SK-N-SH (cell line): ENCODE data around the gene TGFB3. TPM values are rescaled to one million over a fixed set of nuclear protein-coding genes. Genes with fewer than 3 reads are reported as not detected.

Experiments
- CTCF ChIA-PET: fragments of 300-600, 350-600 bp; formaldehyde crosslinking; extraction: SDS; loops from one replicate; lab custom pipeline; 2021; lab: Yijun Ruan, JAX
- POLR2A ChIA-PET: fragments of 350-600 bp; sonication (Branson Sonifier 250); formaldehyde crosslinking; extraction: SDS; loops from one replicate; lab custom pipeline; 2020; ENCODE audit warnings: antibody characterized with exemption, inconsistent platforms; lab: Yijun Ruan, JAX
- DNase-seq: peaks from one replicate; pipeline ENCODE4 v3.0.0; 2012
- H2AFZ ChIP-seq: fragments of 200-600 bp; sonication (generic); 2 replicates; pipeline ENCODE4 v1.8.1; 2016; ENCODE audit warnings: antibody characterized with exemption, mild to moderate bottlenecking, low read depth
- H3F3A ChIP-seq: fragments of 200-600 bp; sonication (generic); replicated peaks from 2 replicates; pipeline ENCODE3; 2016; ENCODE audit warnings: antibody characterized with exemption, mild to moderate bottlenecking; ENCODE audit not compliant: insufficient read depth
- H3K27ac ChIP-seq, 2 experiments: fragments of 200-500 bp in 1 of 2; fragments of 200-600 bp in 1 of 2; sonication (Bioruptor generic) in 1 of 2; sonication (generic), shearing (Covaris generic) in 1 of 2; 2 replicates each; pipeline versions ENCODE4 v1.5.1 to v1.6.1; 2014 to 2016; ENCODE audit warnings: low read depth in 2 of 2, inconsistent platforms in 1 of 2, low read length in 1 of 2, mild to moderate bottlenecking in 1 of 2, mixed read lengths in 1 of 2
- H3K27me3 ChIP-seq: fragments of 200-600 bp; sonication (generic), shearing (Covaris generic); 2 replicates; pipeline ENCODE4 v1.6.1; 2016; ENCODE audit warnings: mixed run types; ENCODE audit not compliant: insufficient read depth
- H3K36me3 ChIP-seq, 2 experiments: fragments of 200-500 bp in 1 of 2; fragments of 200-600 bp in 1 of 2; sonication (Bioruptor generic) in 1 of 2; sonication (generic) in 1 of 2; replicated peaks in 1 of 2; 2 replicates each; pipeline versions ENCODE3 to v1.5.1; 2014 to 2016; ENCODE audit warnings: low read length in 1 of 2, mild to moderate bottlenecking in 1 of 2; ENCODE audit not compliant: insufficient read depth in 2 of 2, control insufficient read depth in 1 of 2
- H3K4me1 ChIP-seq, 2 experiments: fragments of 200-500 bp in 1 of 2; fragments of 200-600 bp in 1 of 2; sonication (Bioruptor generic) in 1 of 2; sonication (generic), shearing (Covaris generic) in 1 of 2; 2 replicates each; pipeline versions ENCODE4 v1.5.1 to v1.6.1; 2014 to 2016; ENCODE audit warnings: low read depth in 1 of 2, low read length in 1 of 2, mixed run types in 1 of 2; ENCODE audit not compliant: insufficient read depth in 2 of 2, control insufficient read depth in 1 of 2
- H3K4me2 ChIP-seq: fragments of 200-600 bp; sonication (generic), shearing (Covaris generic); 2 replicates; pipeline ENCODE4 v1.6.1; 2017; ENCODE audit warnings: mixed run types
- H3K4me3 ChIP-seq, 2 experiments: fragments of 200-500 bp in 1 of 2; fragments of 200-600 bp in 1 of 2; sonication (Bioruptor generic) in 1 of 2; sonication (generic), shearing (Covaris generic) in 1 of 2; 2 replicates each; pipeline versions ENCODE4 v1.5.1 to v1.8.1; 2014 to 2016; ENCODE audit warnings: low read depth in 2 of 2, inconsistent platforms in 1 of 2, low read length in 1 of 2, mild to moderate bottlenecking in 1 of 2, mixed read lengths in 1 of 2, moderate library complexity in 1 of 2
- H3K79me2 ChIP-seq: fragments of 200-600 bp; sonication (generic); 2 replicates; pipeline ENCODE4 v1.8.1; 2017; ENCODE audit warnings: mild to moderate bottlenecking; ENCODE audit not compliant: insufficient read depth
- H3K9ac ChIP-seq: fragments of 200-600 bp; sonication (generic); 2 replicates; pipeline ENCODE4 v1.6.1; 2017; ENCODE audit warnings: mixed run types
- H3K9me2 ChIP-seq: fragments of 200-600 bp; sonication (generic); 2 replicates; pipeline ENCODE4 v1.6.1; 2017; ENCODE audit warnings: mixed run types
- H3K9me3 ChIP-seq: fragments of 200-600 bp; sonication (generic); 2 replicates; pipeline ENCODE4 v1.6.1; 2017; ENCODE audit warnings: mixed run types, mild to moderate bottlenecking, moderate library complexity
- H4K20me1 ChIP-seq: fragments of 200-600 bp; sonication (generic); 2 replicates; pipeline ENCODE4 v1.6.1; 2017; ENCODE audit warnings: mild to moderate bottlenecking, mixed run types; ENCODE audit not compliant: insufficient read depth
- CTCF ChIP-seq: fragments of 200-600 bp; sonication (generic); IDR thresholded peaks from 2 replicates; pipeline ENCODE4 v1.6.1; 2017; ENCODE audit warnings: antibody characterized with exemption, mild to moderate bottlenecking, moderate library complexity
- ELF1 ChIP-seq: IDR thresholded peaks from 2 replicates; pipeline ENCODE4 v1.4.0; 2012
- EP300 ChIP-seq, 2 experiments: IDR thresholded peaks; 2 replicates each; pipeline versions ENCODE4 v1.4.0 to v1.6.1; 2012; ENCODE audit warnings: borderline replicate concordance in 1 of 2, low read depth in 1 of 2, low read length in 1 of 2
- EZH2phosphoT487 ChIP-seq: fragments of 200-600 bp; sonication (generic); IDR thresholded peaks from 2 replicates; pipeline ENCODE4 v1.6.1; 2017; ENCODE audit warnings: low read depth, mixed run types, mild to moderate bottlenecking, antibody characterized with exemption, moderate library complexity, borderline replicate concordance
- FOSL2 ChIP-seq: IDR thresholded peaks from 2 replicates; pipeline ENCODE4 v1.4.0; 2012; ENCODE audit warnings: low read depth, mild to moderate bottlenecking, moderate library complexity, borderline replicate concordance
- FOXJ3 ChIP-seq: sonication (generic); formaldehyde crosslinking; IDR thresholded peaks from 2 replicates; pipeline ENCODE4 v1.5.1; 2020; ENCODE audit warnings: mild to moderate bottlenecking, missing genetic modification reagents
- GABPA ChIP-seq: IDR thresholded peaks from 2 replicates; pipeline ENCODE4 v1.4.0; 2012; ENCODE audit warnings: low read depth, mild to moderate bottlenecking
- GATA2 ChIP-seq: sonication (generic); formaldehyde crosslinking; IDR thresholded peaks from 2 replicates; pipeline ENCODE4 v1.5.0; 2020; ENCODE audit warnings: mild to moderate bottlenecking, missing genetic modification reagents
- IRF3 ChIP-seq: fragments of 150-350 bp; IDR thresholded peaks from 2 replicates; pipeline ENCODE4 v1.6.1; 2016; ENCODE audit warnings: mild to moderate bottlenecking, low read depth, low read length
- JUND ChIP-seq: IDR thresholded peaks from 2 replicates; pipeline ENCODE4 v1.4.0; 2012
- MAX ChIP-seq: IDR thresholded peaks from 2 replicates; pipeline ENCODE4 v1.4.0; 2012; ENCODE audit warnings: low read depth
- MEF2A ChIP-seq: IDR thresholded peaks from 2 replicates; pipeline ENCODE4 v1.4.0; 2012; ENCODE audit warnings: low read depth, borderline replicate concordance
- MXI1 ChIP-seq: IDR thresholded peaks from 2 replicates; pipeline ENCODE4 v1.6.1; 2012; ENCODE audit warnings: mild to moderate bottlenecking, low read depth, low read length, improper control_type of control experiment
- NFIC ChIP-seq: IDR thresholded peaks from 2 replicates; pipeline ENCODE4 v1.4.0; 2012; ENCODE audit warnings: borderline replicate concordance
- RAD21 ChIP-seq: IDR thresholded peaks from 2 replicates; pipeline ENCODE4 v1.6.1; 2012; ENCODE audit warnings: mild to moderate bottlenecking, low read length
- RFX5 ChIP-seq: IDR thresholded peaks from 2 replicates; pipeline ENCODE4 v1.6.1; 2012; ENCODE audit warnings: mild to moderate bottlenecking, improper control_type of control experiment, low read length
- RXRA ChIP-seq: IDR thresholded peaks from 2 replicates; pipeline ENCODE4 v1.4.0; 2012; ENCODE audit warnings: low read depth, mild to moderate bottlenecking, borderline replicate concordance
- SIN3A ChIP-seq: IDR thresholded peaks from 2 replicates; pipeline ENCODE4 v1.6.1; 2012; ENCODE audit warnings: low read depth, mild to moderate bottlenecking, low read length, moderate library complexity, borderline replicate concordance
- SMC3 ChIP-seq: IDR thresholded peaks from 2 replicates; pipeline ENCODE4 v1.6.1; 2012; ENCODE audit warnings: low read depth, low read length, improper control_type of control experiment
- TAF1 ChIP-seq: IDR thresholded peaks from 2 replicates; pipeline ENCODE4 v1.6.1; 2012; ENCODE audit warnings: low read depth, mild to moderate bottlenecking, low read length, moderate library complexity, borderline replicate concordance
- TEAD4 ChIP-seq: IDR thresholded peaks from 2 replicates; pipeline ENCODE4 v1.4.0; 2012; ENCODE audit warnings: mild to moderate bottlenecking, borderline replicate concordance; ENCODE audit not compliant: insufficient read depth
- YY1 ChIP-seq: IDR thresholded peaks from 2 replicates; pipeline ENCODE4 v1.4.0; 2012; ENCODE audit warnings: low read depth, mild to moderate bottlenecking
- ZBTB33 ChIP-seq: IDR thresholded peaks from 2 replicates; pipeline ENCODE4 v1.4.0; 2012; ENCODE audit warnings: low read depth, borderline replicate concordance
- WGBS: methylation state at CpG from one replicate; pipeline ENCODE4 v1.1.6; 2017; ENCODE audit warnings: low lambda C conversion rate; 5-methylcytosine and 5-hydroxymethylcytosine counted together
- polyA plus RNA-seq, 3 experiments: library from polyadenylated mRNA; depleted of rRNA; stranded (reverse); fragments of >200 nt; gene quantifications; 2 replicates each; pipeline ENCODE4 v1.2.3, GENCODE V29; 2012
- TF ChIP-seq, protein P1 (sequence below): IDR thresholded peaks from 2 replicates; pipeline ENCODE4; 2012

Gene TGFB3
- polyA plus RNA-seq, 1 of the 3 experiments (the other 2 are of a cell fraction), result 7.6 TPM

GRCh38 chr14:75941030-75941429 is 40.8 kb downstream of the TGFB3 start:
- WGBS, result 75% methylated on average over 2 of the region's 4 CpGs
- ChIA-PET POLR2A (no interaction called here), CTCF (interaction anchor here (1.3 to 4.3 kb wide), 3 partner anchors 29 to 38 kb away, joined by 3 to 17 read pairs (median 4); no protein-coding TSS in a partner anchor)
- no peak for TF ChIP-seq ELF1
- no peak for TF ChIP-seq YY1
- TF ChIP-seq SMC3, result no peak
- TF ChIP-seq FOXJ3 (CRISPR knock-in tag), result no peak
- no peak for TF ChIP-seq CTCF
- no peak for TF ChIP-seq RAD21
- no peak for TF ChIP-seq IRF3
- TF ChIP-seq MXI1, result no peak
- TF ChIP-seq FOSL2, result no peak
- TF ChIP-seq SIN3A, result no peak
- TF ChIP-seq NFIC, result no peak
- TF ChIP-seq ZBTB33, result no peak
- H3K27ac ChIP-seq, result no peak overlapping the region
- no peaks in the 10 kb centered on the region for H3K27me3 ChIP-seq
- peaks cover 0 to 6% of the 10 kb centered on the region in 2 experiments for H3K36me3 ChIP-seq
- no peak overlapping the region for H3K9ac ChIP-seq
- DNase-seq, result no peak
- no peak overlapping the region for H3K4me3 ChIP-seq
- no peak overlapping the region for H3K4me2 ChIP-seq
- peaks cover 3 to 4% of the 10 kb centered on the region in 2 experiments; a peak in 1 of 4 replicates for H3K4me1 ChIP-seq
- H3F3A ChIP-seq, result no peaks in the 10 kb centered on the region
- no peaks in the 10 kb centered on the region for H3K9me3 ChIP-seq
- H3K9me2 ChIP-seq, result no peaks in the 10 kb centered on the region
- H3K79me2 ChIP-seq, result no peaks in the 10 kb centered on the region
- H4K20me1 ChIP-seq, result no peaks in the 10 kb centered on the region
- no peak overlapping the region for H2AFZ ChIP-seq

- no peak overlapping the region for H3K27ac ChIP-seq
- H3K4me2 ChIP-seq, result no peak overlapping the region
- 78% methylated on average over 1 of the region's 1 CpG for WGBS
- H3K79me2 ChIP-seq, result no peaks in the 10 kb centered on the region
- TF ChIP-seq EZH2phosphoT487 (no peak), SMC3 (no peak), NFIC (no peak), ELF1 (no peak), JUND (no peak), TEAD4 (no peak), RXRA (no peak), MAX (no peak), MEF2A (no peak), GABPA (no peak), EP300 (IDR thresholded peaks at IDR 0.05; ENCODE audit: borderline replicate concordance in 1 of 2, low read depth in 1 of 2, low read length in 1 of 2) (no peak), GATA2 (CRISPR knock-in tag) (no peak), RFX5 (no peak), RAD21 (no peak), TAF1 (no peak)
- TF ChIP-seq, protein P1, sequence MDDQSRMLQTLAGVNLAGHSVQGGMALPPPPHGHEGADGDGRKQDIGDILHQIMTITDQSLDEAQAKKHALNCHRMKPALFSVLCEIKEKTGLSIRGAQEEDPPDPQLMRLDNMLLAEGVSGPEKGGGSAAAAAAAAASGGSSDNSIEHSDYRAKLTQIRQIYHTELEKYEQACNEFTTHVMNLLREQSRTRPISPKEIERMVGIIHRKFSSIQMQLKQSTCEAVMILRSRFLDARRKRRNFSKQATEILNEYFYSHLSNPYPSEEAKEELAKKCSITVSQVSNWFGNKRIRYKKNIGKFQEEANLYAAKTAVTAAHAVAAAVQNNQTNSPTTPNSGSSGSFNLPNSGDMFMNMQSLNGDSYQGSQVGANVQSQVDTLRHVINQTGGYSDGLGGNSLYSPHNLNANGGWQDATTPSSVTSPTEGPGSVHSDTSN, result no peak
- no peaks in the 10 kb centered on the region for H3K36me3 ChIP-seq
- H3K4me3 ChIP-seq, result no peak overlapping the region
- H3K9me2 ChIP-seq, result no peaks in the 10 kb centered on the region
- H4K20me1 ChIP-seq, result no peaks in the 10 kb centered on the region
- H3K9ac ChIP-seq, result no peak overlapping the region
- H3K9me3 ChIP-seq, result no peaks in the 10 kb centered on the region
- no peaks in the 10 kb centered on the region for H3K27me3 ChIP-seq
- no peak overlapping the region for H2AFZ ChIP-seq
- no peak for DNase-seq
- ChIA-PET CTCF (interaction anchor here (1.0 to 1.5 kb wide), 3 partner anchors 33 to 361 kb away, joined by 3 to 6 read pairs (median 3); partner anchors contain the start of genes FLVCR2 and TGFB3), POLR2A (no interaction called here)
- H3K4me1 ChIP-seq, result peaks cover 3 to 4% of the 10 kb centered on the region in 2 experiments; a peak in 1 of 4 replicates
- H3F3A ChIP-seq, result no peaks in the 10 kb centered on the region
Measured at GRCh38 chr14:75939200-75939599, 42.6 kb downstream of the TGFB3 start.
